ENCODE results near the gene PARD3.

GRCh38 chr10:34802692-34803091 lies 12.4 kb downstream of the PARD3 start:
- TF ChIP-seq, protein P1, sequence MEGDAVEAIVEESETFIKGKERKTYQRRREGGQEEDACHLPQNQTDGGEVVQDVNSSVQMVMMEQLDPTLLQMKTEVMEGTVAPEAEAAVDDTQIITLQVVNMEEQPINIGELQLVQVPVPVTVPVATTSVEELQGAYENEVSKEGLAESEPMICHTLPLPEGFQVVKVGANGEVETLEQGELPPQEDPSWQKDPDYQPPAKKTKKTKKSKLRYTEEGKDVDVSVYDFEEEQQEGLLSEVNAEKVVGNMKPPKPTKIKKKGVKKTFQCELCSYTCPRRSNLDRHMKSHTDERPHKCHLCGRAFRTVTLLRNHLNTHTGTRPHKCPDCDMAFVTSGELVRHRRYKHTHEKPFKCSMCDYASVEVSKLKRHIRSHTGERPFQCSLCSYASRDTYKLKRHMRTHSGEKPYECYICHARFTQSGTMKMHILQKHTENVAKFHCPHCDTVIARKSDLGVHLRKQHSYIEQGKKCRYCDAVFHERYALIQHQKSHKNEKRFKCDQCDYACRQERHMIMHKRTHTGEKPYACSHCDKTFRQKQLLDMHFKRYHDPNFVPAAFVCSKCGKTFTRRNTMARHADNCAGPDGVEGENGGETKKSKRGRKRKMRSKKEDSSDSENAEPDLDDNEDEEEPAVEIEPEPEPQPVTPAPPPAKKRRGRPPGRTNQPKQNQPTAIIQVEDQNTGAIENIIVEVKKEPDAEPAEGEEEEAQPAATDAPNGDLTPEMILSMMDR (IDR thresholded peaks at IDR 0.05), result no peak
- no peak for TF ChIP-seq POLR2A (IDR thresholded peaks at IDR 0.05)
